Mesendoderm (in vitro differentiated cells): Measurements from ENCODE around the gene EIF6.

Experiments used
- DNase-seq: peaks from one replicate; pipeline ENCODE4 v3.0.0; 2013
- H2AK5ac ChIP-seq: 2 replicates; pipeline ENCODE4 v1.6.1; 2013; ENCODE audit warnings: low read length, inconsistent platforms
- H2BK120ac ChIP-seq: 2 replicates; pipeline ENCODE4 v1.6.1; 2013; ENCODE audit warnings: low read depth, mild to moderate bottlenecking, low read length, moderate library complexity, mixed read lengths
- H2BK15ac ChIP-seq: replicated peaks from 2 replicates; pipeline ENCODE4 v1.6.1; 2013; ENCODE audit warnings: low read depth, mild to moderate bottlenecking, moderate library complexity
- H2BK5ac ChIP-seq: 2 replicates; pipeline ENCODE4 v1.6.1; 2013; ENCODE audit warnings: low read length, inconsistent platforms
- H3K18ac ChIP-seq: 2 replicates; pipeline ENCODE4 v1.6.1; 2013; ENCODE audit warnings: mild to moderate bottlenecking, low read length, mixed read lengths
- H3K23ac ChIP-seq: one replicate; pipeline ENCODE4 v1.6.1; 2013; ENCODE audit warnings: low read length
- H3K27ac ChIP-seq: 2 replicates; pipeline ENCODE4 v1.5.1; 2013; ENCODE audit warnings: low read depth, mild to moderate bottlenecking, inconsistent platforms, low read length, moderate library complexity
- H3K27me3 ChIP-seq: 2 replicates; pipeline ENCODE4 v1.6.1; 2013; ENCODE audit warnings: low read length, control low read depth, mild to moderate bottlenecking, inconsistent platforms; ENCODE audit not compliant: insufficient read depth, poor library complexity
- H3K36me3 ChIP-seq: 2 replicates; pipeline ENCODE4 v1.6.1; 2013; ENCODE audit warnings: low read length, inconsistent platforms; ENCODE audit not compliant: control insufficient read depth, insufficient read depth
- H3K4ac ChIP-seq: one replicate; pipeline ENCODE4 v1.6.1; 2013; ENCODE audit warnings: low read depth, mild to moderate bottlenecking, low read length, moderate library complexity
- H3K4me1 ChIP-seq: 2 replicates; pipeline ENCODE4 v1.6.1; 2013; ENCODE audit warnings: low read depth, low read length, inconsistent platforms; ENCODE audit not compliant: control insufficient read depth
- H3K4me2 ChIP-seq: 2 replicates; pipeline ENCODE4 v1.6.1; 2013; ENCODE audit warnings: low read length
- H3K4me3 ChIP-seq: 2 replicates; pipeline ENCODE4 v1.5.1; 2013; ENCODE audit warnings: mild to moderate bottlenecking, low read length
- H3K56ac ChIP-seq: one replicate; pipeline ENCODE4 v1.6.1; 2013; ENCODE audit warnings: low read length
- H3K79me1 ChIP-seq: 2 replicates; pipeline ENCODE4 v1.6.1; 2013; ENCODE audit warnings: low read length, inconsistent platforms
- H3K79me2 ChIP-seq: 2 replicates; pipeline ENCODE4 v1.6.1; 2013; ENCODE audit warnings: mild to moderate bottlenecking, low read length; ENCODE audit not compliant: control insufficient read depth, insufficient read depth
- H3K9ac ChIP-seq: 2 replicates; pipeline ENCODE4 v1.6.1; 2013; ENCODE audit warnings: low read length, inconsistent platforms
- H4K5ac ChIP-seq: one replicate; pipeline ENCODE4 v1.6.1; 2013; ENCODE audit warnings: low read length
- H4K8ac ChIP-seq: one replicate; pipeline ENCODE4 v1.6.1; 2013; ENCODE audit warnings: low read depth, mild to moderate bottlenecking, control low read depth, low read length, moderate library complexity
- WGBS: extraction: QIAGEN DNeasy Blood & Tissue Kit; methylation state at CpG from one replicate; pipeline ENCODE4 v1.1.7; 2013; ENCODE audit warnings: low lambda C conversion rate, missing lambda C conversion rate; ENCODE audit not compliant: insufficient coverage; ENCODE audit errors: extremely low coverage; 5-methylcytosine and 5-hydroxymethylcytosine counted together

Gene EIF6

DNA sequence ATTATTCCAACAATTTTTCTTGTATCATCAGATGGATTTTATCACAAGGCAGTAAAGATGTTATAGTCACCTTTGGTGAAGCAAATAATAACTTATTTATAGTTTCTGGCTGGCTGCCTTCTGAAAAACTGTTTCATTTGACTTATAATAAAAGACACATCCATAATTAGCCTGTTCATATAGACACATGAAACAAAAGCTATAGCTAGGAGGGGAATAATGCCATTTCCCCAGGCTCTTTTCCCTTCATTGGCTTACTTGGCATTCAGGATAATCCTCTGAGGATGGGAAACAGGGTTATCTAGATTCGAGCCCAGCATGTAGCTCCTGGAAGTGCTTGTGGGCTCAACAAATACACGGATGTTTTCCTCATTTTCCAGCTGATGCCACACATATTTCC, 40.6 kb downstream of the EIF6 start:
- H3K18ac ChIP-seq = no peak overlapping the region
- no peak overlapping the region for H4K5ac ChIP-seq
- no peaks in the 10 kb centered on the region for H3K36me3 ChIP-seq
- no peak overlapping the region for H2AK5ac ChIP-seq
- no peak overlapping the region for H3K4me3 ChIP-seq
- H2BK15ac ChIP-seq = no peak overlapping the region
- no peak overlapping the region for H3K56ac ChIP-seq
- H3K4me1 ChIP-seq = no peaks in the 10 kb centered on the region
- no peaks in the 10 kb centered on the region for H3K79me1 ChIP-seq
- no peaks in the 10 kb centered on the region for H3K79me2 ChIP-seq
- H2BK5ac ChIP-seq = no peak overlapping the region
- WGBS = no CpG with 5 or more reads among the region's 2 CpGs
- H3K23ac ChIP-seq = no peak overlapping the region
- no peak overlapping the region for H2BK120ac ChIP-seq
- no peaks in the 10 kb centered on the region for H3K27me3 ChIP-seq
- no peak overlapping the region for H3K4me2 ChIP-seq
- H4K8ac ChIP-seq = no peak overlapping the region
- H3K27ac ChIP-seq = no peak overlapping the region
- H3K4ac ChIP-seq = no peak overlapping the region
- no peak for DNase-seq
- no peak overlapping the region for H3K9ac ChIP-seq

DNA sequence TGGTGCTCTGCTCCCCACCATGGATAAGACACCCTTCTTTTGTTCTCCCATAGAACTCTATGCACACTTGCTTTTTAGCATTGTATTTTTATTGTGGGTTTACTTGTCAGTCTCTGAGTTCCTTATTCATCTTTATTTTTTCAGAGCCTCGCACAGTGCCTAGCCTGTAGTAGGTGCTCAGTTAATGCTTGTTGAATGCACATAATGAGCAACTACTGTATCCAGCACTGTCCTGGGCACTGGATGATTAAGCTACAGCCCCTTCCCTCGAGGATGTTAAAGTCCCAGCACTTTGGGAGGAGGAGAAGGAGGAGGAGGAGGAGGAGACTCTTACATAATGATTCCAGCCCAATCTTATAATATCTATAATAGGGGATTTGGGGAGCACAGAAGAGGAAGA, 41.3 kb downstream of the EIF6 start:
- no peak overlapping the region for H4K8ac ChIP-seq
- no peaks in the 10 kb centered on the region for H3K79me1 ChIP-seq
- no CpG with 5 or more reads among the region's 2 CpGs for WGBS
- H3K18ac ChIP-seq = no peak overlapping the region
- H3K9ac ChIP-seq = no peak overlapping the region
- no peak overlapping the region for H3K23ac ChIP-seq
- no peaks in the 10 kb centered on the region for H3K4me1 ChIP-seq
- H3K4me2 ChIP-seq = no peak overlapping the region
- H3K4ac ChIP-seq = no peak overlapping the region
- no peak overlapping the region for H2BK5ac ChIP-seq
- H3K4me3 ChIP-seq = no peak overlapping the region
- H3K56ac ChIP-seq = no peak overlapping the region
- H3K27ac ChIP-seq = no peak overlapping the region
- no peak overlapping the region for H2BK120ac ChIP-seq
- no peak overlapping the region for H4K5ac ChIP-seq
- H3K36me3 ChIP-seq = no peaks in the 10 kb centered on the region
- H3K27me3 ChIP-seq = no peaks in the 10 kb centered on the region
- no peaks in the 10 kb centered on the region for H3K79me2 ChIP-seq
- DNase-seq = no peak
- no peak overlapping the region for H2AK5ac ChIP-seq
- H2BK15ac ChIP-seq = no peak overlapping the region

DNA sequence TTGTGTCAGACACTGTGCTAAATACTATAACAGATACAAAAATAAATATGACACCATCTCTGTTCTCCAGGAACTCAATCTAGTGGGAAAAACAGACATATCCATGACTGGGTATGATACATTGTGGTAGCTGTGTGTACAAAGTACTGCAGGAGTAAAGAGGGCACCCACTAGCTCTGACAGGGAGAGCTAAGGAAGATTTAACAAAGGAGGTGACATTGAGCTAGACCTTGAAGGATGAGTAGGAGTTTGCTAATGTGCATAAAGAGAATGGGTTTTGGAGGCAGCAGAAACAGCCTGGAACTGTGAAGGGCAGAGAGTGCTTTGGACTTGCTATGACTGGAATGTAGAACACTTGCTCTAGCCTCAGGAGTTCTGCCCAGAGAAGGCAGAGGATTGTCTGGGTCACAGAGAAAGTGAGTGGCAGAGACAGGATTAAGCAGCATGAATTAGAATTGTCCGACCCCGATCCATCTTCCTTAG, 43.7 kb downstream of the EIF6 start:
- Histone ChIP-seq H3K4ac (no peak overlapping the region), H2BK5ac (no peak overlapping the region), H3K4me1 (no peaks in the 10 kb centered on the region), H4K5ac (no peak overlapping the region), H3K36me3 (no peaks in the 10 kb centered on the region), H3K18ac (no peak overlapping the region), H3K79me2 (no peaks in the 10 kb centered on the region), H3K4me3 (no peak overlapping the region), H4K8ac (no peak overlapping the region), H3K23ac (no peak overlapping the region), H3K4me2 (no peak overlapping the region), H2BK15ac (no peak overlapping the region), H2BK120ac (no peak overlapping the region), H3K56ac (no peak overlapping the region), H3K79me1 (no peaks in the 10 kb centered on the region), H3K9ac (no peak overlapping the region), H2AK5ac (no peak overlapping the region), H3K27me3 (no peaks in the 10 kb centered on the region), H3K27ac (no peak overlapping the region)
- DNase-seq = peak; percentile 18
- no CpG with 5 or more reads among the region's 2 CpGs for WGBS

DNA sequence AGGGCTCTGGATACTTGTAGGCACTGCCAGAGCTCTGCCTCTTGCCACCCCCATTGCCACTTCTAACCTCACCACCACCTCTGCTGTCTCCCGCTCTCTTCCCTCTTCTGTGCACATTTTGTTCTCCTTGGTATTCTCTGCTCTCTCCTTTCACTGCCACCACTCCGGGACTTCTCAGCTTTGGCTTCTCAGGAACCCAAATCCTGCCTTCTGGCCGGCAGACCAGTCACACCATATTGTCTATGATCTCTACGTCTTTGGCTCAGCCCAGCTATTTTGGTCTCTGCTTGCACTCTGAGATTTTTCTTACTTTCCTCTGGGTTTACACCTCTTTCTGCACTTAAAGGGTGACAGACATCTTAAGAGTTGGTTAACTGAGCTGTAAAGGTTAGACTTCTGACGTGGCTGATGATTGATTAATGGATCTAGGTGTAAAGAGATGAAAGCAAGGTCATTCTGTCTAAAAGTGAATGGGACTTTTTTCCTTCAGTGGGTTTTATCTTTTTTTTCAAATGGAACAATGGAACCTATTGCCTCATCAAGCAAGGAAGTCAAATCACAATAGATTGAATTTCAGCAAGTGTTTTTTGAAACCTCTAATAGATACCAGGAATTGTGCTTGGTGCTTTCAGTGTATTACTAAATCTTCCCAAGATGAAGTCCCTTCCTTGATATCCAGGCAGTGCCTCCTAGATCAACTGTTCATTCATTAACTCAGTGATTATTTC, 44.3 kb downstream of the EIF6 start:
- H3K79me1 ChIP-seq = no peaks in the 10 kb centered on the region
- H3K27ac ChIP-seq = no peak overlapping the region
- H3K4me1 ChIP-seq = no peaks in the 10 kb centered on the region
- H2BK15ac ChIP-seq = no peak overlapping the region
- H3K36me3 ChIP-seq = no peaks in the 10 kb centered on the region
- H3K4me2 ChIP-seq = no peak overlapping the region
- no peak overlapping the region for H3K9ac ChIP-seq
- H2BK5ac ChIP-seq = no peak overlapping the region
- H3K18ac ChIP-seq = no peak overlapping the region
- no peak overlapping the region for H4K5ac ChIP-seq
- no peak overlapping the region for H3K56ac ChIP-seq
- H3K4me3 ChIP-seq = no peak overlapping the region
- H3K23ac ChIP-seq = no peak overlapping the region
- WGBS = no CpG with 5 or more reads among the region's 5 CpGs
- H3K4ac ChIP-seq = no peak overlapping the region
- H3K79me2 ChIP-seq = no peaks in the 10 kb centered on the region
- H2BK120ac ChIP-seq = no peak overlapping the region
- H2AK5ac ChIP-seq = no peak overlapping the region
- no peaks in the 10 kb centered on the region for H3K27me3 ChIP-seq
- no peak for DNase-seq
- H4K8ac ChIP-seq = no peak overlapping the region

DNA sequence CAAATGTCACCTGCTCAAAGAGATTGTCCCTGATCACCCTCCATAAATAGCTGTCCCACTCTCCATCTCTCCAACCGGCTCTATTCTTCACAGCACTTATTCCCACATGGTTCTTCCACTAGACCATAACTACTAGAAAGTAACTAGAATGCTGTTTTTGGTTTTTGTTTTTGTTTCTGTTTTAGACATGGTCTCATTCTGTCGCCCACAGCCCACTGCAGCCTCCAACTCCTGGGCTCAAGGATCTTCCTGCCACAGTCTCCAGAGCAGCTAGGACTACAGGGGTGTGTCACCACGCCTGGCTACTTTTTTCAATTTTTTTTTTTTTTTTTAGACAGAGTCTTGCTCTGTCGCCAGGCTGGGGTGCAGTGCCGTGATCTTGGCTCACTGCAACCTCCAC, 45.8 kb downstream of the EIF6 start:
- Histone ChIP-seq H3K4me1 (no peaks in the 10 kb centered on the region), H3K4me2 (no peak overlapping the region), H2AK5ac (no peak overlapping the region), H3K79me2 (no peaks in the 10 kb centered on the region), H2BK15ac (no peak overlapping the region), H4K5ac (no peak overlapping the region), H2BK120ac (no peak overlapping the region), H3K23ac (no peak overlapping the region), H4K8ac (no peak overlapping the region), H3K27me3 (no peaks in the 10 kb centered on the region), H3K27ac (no peak overlapping the region), H3K9ac (no peak overlapping the region), H3K4ac (no peak overlapping the region), H2BK5ac (no peak overlapping the region), H3K56ac (no peak overlapping the region), H3K4me3 (no peak overlapping the region), H3K18ac (no peak overlapping the region), H3K79me1 (no peaks in the 10 kb centered on the region), H3K36me3 (no peaks in the 10 kb centered on the region)
- no peak for DNase-seq
- no CpG with 5 or more reads among the region's 5 CpGs for WGBS

DNA sequence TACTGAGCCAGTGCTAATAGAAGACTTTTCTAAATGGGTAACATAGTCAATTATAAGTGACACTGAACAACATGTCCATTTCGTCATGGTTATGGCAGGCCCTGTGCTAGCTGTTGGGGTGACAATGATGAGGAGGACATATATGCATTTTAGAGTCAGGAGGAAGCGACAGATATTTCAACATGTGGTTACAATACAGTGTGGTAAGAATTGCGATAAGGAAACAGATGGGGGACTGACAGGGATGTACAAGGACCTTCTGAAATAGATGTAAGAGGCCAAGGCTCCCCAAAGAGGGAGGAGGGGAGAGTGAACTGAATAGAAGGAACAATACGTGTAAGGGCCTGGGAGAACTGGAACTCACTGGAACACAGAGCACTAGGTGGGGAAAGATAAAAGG, 46.4 kb downstream of the EIF6 start:
- H4K5ac ChIP-seq = no peak overlapping the region
- no peak for DNase-seq
- whole genome bisulfite sequencing = no CpG with 5 or more reads among the region's 4 CpGs

More for the DNA sequence above, 46.4 kb downstream of the EIF6 start:
- no peaks in the 10 kb centered on the region for H3K4me1 ChIP-seq
- no peak overlapping the region for H2AK5ac ChIP-seq
- H3K4me3 ChIP-seq = no peak overlapping the region
- no peak overlapping the region for H2BK15ac ChIP-seq
- no peak overlapping the region for H3K56ac ChIP-seq
- no peaks in the 10 kb centered on the region for H3K79me1 ChIP-seq
- H3K79me2 ChIP-seq = no peaks in the 10 kb centered on the region
- no peak overlapping the region for H3K18ac ChIP-seq
- no peak overlapping the region for H3K27ac ChIP-seq
- no peaks in the 10 kb centered on the region for H3K27me3 ChIP-seq
- H3K4me2 ChIP-seq = no peak overlapping the region
- no peak overlapping the region for H3K4ac ChIP-seq
- no peak overlapping the region for H2BK5ac ChIP-seq
- no peak overlapping the region for H2BK120ac ChIP-seq
- H3K23ac ChIP-seq = no peak overlapping the region
- H4K8ac ChIP-seq = no peak overlapping the region
- no peaks in the 10 kb centered on the region for H3K36me3 ChIP-seq
- no peak overlapping the region for H3K9ac ChIP-seq
